ENCODE measurements around the gene ETV5.

The ETV5 gene

DNA sequence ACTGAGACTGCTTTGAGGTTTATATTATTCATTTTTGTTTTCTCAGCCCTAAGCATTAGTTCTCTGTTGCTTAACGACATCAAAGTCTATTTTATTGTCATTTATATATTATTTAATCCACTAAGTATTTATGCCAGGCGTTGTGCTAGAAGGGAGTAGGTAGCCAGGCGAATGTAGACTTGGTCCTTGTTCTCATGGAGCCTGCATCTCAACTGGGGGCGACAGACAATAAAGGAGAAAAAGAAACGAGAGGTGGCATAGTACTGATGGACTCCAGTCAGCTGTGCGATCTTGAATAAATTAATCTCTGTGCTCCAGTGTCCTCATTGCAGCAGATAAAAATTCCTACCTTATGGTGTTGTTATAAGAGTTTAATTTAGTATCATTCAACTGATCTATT lies 49.7 kb downstream of the ETV5 start:
- TF ChIP-seq, protein P1, sequence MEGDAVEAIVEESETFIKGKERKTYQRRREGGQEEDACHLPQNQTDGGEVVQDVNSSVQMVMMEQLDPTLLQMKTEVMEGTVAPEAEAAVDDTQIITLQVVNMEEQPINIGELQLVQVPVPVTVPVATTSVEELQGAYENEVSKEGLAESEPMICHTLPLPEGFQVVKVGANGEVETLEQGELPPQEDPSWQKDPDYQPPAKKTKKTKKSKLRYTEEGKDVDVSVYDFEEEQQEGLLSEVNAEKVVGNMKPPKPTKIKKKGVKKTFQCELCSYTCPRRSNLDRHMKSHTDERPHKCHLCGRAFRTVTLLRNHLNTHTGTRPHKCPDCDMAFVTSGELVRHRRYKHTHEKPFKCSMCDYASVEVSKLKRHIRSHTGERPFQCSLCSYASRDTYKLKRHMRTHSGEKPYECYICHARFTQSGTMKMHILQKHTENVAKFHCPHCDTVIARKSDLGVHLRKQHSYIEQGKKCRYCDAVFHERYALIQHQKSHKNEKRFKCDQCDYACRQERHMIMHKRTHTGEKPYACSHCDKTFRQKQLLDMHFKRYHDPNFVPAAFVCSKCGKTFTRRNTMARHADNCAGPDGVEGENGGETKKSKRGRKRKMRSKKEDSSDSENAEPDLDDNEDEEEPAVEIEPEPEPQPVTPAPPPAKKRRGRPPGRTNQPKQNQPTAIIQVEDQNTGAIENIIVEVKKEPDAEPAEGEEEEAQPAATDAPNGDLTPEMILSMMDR (IDR thresholded peaks at IDR 0.05; ENCODE audit: low read length, missing control alignments) = no peak
- no peak overlapping the region for H3K4me3 ChIP-seq (replicated peaks; ENCODE audit: low read depth, low read length)
- DNase-seq (ENCODE audit: low read depth) = no peak

DNA sequence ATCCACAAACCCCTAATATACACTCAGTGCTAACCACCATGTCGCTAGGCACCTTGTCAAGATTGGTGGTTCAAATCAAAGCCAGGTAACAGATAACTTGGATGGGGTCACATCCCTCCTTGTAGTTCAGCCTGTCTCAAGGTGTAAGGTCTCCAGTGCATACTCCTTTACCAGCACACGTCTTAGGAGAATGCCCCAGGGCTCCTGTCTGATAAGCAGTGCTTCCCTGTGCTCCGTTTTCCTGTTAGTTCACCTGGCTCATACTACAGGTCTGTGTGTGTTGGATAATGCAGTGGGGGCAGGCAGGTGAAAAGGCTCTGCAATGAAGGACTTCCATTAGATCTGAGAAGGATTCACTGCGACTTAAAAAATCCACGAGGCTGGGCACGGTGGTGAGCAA lies 50.7 kb downstream of the ETV5 start:
- TF ChIP-seq, protein P1 (IDR thresholded peaks at IDR 0.05; ENCODE audit: low read length, missing control alignments) = no peak
- no peak overlapping the region for H3K4me3 ChIP-seq (replicated peaks; ENCODE audit: low read depth, low read length)
- DNase-seq (ENCODE audit: low read depth) = no peak

DNA sequence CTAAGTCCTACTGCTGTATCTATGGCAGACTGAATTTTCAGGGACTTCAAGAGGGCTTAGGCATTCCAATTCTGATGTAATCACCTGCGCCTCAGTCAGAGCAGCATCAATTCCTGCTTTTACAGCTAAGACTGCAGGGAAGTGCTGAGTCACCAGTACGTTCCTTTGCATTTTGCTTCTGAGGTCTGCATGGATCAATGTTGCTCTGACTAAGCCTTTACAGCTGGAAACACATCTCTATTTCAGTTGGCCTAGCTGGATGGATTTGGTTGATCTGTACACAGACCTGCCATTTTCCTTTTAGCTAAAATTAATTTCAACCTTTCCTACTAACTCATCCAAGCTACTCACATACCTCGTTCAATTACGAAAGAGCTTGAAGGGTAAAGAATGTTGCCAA lies 51.3 kb downstream of the ETV5 start:
- peak; percentile 81 for DNase-seq (ENCODE audit: low read depth)
- TF ChIP-seq, protein P1 (IDR thresholded peaks at IDR 0.05; ENCODE audit: low read length, missing control alignments) = no peak
- no peak overlapping the region for H3K4me3 ChIP-seq (replicated peaks; ENCODE audit: low read depth, low read length)

DNA sequence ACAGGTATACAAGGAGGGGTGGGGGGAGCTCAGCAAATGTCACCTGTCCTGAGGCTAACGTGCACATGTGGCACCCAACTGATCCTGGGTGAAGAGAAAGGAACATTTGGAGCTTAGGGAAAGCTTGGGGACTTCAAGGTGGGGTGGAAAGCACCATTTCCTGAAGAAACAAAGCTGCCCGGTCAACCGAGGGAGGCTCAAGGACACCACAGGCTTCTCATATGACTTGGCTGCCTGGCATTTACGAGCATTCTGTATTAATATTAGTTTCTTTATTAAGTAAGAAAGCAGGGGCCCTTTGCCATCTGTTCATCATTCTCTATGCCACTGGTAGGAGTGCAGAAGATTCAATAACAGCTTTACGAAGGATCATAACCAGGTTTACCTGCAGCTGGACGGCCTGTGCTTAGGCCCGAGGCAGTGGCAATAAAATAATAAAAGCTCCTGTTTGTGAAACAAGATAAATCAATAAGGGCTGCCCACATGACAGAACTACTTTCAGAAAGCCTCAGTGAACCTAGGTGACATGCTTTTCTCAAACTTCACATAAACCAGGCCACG lies 54.0 kb downstream of the ETV5 start:
- TF ChIP-seq, protein P1 (IDR thresholded peaks at IDR 0.05; ENCODE audit: low read length, missing control alignments) = no peak
- DNase-seq (ENCODE audit: low read depth) = no peak
- H3K4me3 ChIP-seq (replicated peaks; ENCODE audit: low read depth, low read length) = no peak overlapping the region

DNA sequence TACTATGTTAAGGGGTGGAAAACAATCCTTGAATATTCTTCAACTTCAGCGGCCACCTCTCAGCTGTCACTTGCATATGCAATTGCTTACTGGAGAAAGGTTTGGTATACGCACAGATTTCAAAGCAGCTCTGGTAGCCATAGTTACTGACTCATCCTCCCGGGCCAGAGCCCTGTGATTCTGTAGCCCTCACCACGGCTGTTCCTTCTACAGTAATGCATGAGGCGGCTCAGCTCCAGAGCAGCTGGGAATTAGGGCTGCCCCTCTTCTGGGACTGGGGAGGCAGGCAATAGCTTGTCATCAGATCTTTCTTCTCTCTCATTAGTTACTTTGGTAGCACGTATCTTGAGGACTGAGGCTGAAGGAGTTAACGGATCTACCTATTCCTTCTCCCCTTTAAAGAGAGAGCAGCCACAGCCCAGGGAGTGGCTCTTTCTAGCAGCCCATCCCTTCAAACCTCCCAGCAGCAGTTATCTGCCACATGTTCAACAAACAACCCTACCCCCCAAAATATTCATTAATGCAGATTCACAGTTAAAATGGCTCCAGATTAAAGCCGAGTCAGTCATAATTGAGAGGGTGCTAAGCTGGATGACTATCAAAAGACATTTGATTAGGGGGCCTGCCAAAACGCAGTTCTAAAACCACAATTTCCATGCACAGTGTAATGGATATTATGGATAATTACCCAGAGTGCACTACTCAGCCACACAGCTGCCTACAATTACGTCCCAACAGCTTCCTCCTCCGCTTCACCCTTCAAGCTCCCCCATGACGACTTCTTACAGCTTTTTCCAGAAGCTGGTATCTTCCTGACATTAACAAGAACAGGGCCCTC lies 54.7 kb downstream of the ETV5 start:
- TF ChIP-seq, protein P1 (IDR thresholded peaks at IDR 0.05; ENCODE audit: low read length, missing control alignments) = no peak
- peak; percentile 14 for DNase-seq (ENCODE audit: low read depth)
- no peak overlapping the region for H3K4me3 ChIP-seq (replicated peaks; ENCODE audit: low read depth, low read length)

DNA sequence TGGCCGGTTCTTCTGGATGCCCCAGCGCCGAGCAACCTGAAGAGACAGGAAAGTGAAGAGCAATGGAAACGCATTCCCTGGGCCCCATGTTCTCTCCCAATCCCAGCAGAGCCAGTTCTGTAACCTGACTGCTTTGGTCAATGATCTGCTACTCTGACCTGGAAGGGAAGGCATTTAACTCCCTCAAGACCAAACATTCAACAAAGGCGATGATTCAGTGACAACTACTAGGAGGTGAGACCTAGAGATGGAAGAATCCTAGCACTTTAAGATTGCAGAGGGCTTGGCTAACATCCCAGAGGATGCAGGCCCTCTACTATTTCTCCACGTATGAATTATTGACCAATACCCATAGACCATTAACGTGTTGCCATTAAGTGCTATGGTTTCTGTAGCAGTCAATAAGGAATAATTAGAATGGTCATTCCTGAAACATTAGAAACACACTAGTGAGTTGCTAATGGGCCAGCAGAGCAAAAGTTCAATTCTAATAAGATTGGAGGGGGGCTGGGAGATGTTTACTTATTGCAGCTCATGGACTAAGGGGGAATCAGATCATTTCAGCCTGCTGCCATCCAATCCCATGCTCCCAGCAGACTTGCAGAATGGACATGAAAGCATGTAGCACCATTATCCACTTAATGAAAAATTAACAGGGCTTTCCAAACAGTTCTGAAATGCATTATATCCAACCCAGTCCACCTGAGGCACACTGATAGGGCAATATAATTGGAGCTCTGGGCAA lies 56.6 kb downstream of the ETV5 start:
- TF ChIP-seq, protein P1 (IDR thresholded peaks at IDR 0.05; ENCODE audit: low read length, missing control alignments) = no peak
- no peak for DNase-seq (ENCODE audit: low read depth)
- H3K4me3 ChIP-seq (replicated peaks; ENCODE audit: low read depth, low read length) = no peak overlapping the region
